Activated CD4-positive, CD25-positive, alpha-beta regulatory T cell treated with anti-CD3 and anti-CD28 coated beads, Interleukin-2, amount 50 U/mL, for 16 hours (primary cell): Measurements from ENCODE around the gene MARCHF11.

Experiments used
- DNase-seq: peaks from one replicate; pipeline ENCODE4 v3.0.0-alpha.2; 2020; ENCODE audit warnings: low read depth, low spot score

Gene MARCHF11

DNA sequence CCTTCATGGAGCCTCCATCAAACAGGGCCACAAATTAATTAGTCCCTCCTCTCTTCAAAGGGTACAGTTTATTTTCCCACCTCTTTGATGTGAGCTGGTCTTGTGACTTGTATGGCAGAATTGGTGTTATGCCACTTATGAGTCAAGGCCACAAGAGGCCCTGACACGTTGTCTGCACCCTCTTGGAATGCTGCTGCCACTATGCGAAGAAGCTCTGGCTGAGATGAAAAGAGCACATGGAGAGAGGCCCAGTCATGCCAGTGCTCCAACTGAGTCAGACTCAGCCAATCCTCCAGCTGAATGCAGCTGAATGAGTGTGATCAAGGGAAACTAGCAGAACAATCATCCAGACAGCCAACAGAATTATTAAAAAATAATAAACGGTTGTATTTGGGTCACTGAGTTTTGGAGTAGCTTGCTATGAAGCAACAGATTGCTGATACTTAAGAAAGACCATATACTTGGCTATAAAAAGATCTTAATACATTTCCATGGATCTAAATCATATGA is 128.3 kb downstream of the MARCHF11 start:
- no peak for DNase-seq

DNA sequence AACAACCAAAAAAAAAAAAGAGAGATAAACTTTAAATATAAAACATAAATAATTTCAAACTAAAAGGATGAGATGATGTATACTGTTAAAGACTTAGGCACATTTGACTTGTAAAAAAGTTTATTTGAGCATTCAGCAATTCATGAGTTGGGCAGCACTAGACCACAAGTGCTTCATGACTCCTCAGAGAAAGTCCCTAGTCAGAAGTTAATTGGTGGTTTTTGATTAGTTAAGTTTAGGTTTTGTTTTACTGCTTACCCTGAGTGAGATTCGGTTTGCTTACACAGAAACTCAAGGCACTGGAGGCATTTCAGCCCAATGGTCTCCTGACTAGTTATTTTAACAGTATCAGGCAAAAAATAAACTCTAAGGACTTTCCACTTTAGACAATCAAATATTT is 129.2 kb downstream of the MARCHF11 start:
- DNase-seq = no peak

DNA sequence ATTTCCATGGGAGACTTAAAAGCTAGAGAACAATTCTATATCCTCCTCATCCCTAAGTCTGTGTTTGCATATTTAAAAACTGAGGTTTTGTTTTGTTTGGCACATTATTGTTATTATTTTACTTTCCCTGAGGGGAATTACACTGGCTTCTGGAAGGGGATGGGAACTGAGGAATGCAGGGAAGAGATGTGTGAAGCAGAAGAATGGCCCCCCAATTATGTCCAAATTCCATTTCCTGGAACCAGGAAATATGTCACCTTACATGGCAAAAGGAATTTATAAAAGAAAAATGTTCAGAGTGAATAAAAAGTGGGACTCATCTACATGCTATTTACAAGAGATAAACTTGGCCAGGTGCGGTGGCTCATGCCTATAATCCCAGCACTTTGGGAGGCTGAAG is 129.8 kb downstream of the MARCHF11 start:
- DNase-seq = no peak

DNA sequence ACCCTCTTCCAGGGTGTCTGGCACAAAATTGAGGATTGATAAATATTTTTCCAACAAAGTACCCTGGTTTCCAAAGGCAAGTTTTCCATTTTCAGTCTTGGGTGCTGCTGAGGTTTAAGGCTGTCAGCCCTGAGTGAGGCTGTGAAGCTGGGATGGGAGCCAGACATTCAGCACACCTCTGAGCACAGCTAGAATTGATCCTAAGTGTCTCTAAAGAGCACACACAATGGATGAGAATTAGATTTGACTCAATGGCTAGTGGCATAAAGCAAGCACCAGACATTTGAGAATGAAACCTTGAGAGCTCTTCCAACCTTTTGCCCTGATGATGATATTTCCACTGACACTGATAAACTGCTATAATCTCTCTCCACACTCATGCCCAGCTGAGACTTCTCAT is 131.5 kb downstream of the MARCHF11 start:
- no peak for DNase-seq

DNA sequence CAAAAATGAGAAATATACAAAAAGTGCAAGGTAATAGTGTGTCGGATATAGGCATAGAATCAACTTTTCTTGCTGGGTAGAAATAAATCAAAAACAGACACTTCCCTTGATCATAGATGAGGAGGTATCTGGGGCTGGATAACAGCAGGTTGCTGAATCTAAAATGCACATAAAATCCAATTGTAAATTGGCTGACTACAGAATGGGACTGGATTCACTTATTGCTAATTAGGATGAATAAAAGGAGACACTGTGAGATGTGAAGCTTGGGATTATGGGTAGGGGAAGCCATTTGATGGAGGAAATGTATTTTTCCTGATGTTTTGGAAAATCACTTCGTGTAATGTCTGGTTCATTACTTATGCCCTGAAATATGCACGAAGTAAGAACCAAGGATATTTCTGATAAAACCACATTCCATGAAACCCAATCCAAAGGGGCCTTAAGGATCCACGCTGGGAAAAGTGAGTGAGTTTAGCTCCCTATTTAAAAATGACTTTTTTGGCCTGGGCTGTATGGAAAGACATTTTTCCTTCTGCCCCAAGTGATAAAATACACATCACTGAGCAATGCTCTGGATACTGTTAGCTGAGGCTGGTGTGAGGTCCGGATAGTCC is 136.1 kb downstream of the MARCHF11 start:
- no peak for DNase-seq

DNA sequence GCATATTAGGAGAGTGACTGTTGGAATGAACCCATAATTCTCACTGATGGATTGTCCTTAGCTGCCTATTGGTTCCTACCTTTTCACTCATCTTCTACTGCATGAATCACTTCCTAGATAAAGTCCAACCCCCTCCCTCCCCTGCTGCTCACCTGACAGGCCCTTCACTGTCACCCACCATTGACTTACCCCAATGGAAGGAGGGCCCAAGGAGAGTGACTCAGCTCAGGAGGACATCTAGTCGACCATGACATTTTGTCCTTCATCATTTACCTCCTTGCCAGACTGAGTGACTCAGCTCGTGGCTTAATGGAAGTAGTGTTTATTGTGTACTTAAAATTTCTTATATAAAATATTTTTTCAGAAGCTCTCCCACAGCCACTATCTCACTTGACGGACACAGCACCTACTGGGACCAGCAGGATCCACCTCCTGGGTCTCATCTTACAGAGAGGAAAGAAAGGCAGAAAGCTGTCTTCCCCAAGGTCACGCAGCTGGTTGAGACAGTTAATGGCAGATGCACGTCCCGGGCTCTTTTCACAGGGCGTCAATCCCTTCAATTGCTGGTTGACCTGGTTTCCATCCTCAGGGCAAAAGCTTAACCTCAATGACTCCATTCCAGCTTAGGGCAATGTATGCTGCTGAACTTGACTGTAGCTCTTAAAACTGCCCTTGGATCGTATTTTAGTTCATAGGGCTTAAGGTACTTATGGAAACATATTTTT is 142.3 kb downstream of the MARCHF11 start:
- DNase-seq = no peak

DNA sequence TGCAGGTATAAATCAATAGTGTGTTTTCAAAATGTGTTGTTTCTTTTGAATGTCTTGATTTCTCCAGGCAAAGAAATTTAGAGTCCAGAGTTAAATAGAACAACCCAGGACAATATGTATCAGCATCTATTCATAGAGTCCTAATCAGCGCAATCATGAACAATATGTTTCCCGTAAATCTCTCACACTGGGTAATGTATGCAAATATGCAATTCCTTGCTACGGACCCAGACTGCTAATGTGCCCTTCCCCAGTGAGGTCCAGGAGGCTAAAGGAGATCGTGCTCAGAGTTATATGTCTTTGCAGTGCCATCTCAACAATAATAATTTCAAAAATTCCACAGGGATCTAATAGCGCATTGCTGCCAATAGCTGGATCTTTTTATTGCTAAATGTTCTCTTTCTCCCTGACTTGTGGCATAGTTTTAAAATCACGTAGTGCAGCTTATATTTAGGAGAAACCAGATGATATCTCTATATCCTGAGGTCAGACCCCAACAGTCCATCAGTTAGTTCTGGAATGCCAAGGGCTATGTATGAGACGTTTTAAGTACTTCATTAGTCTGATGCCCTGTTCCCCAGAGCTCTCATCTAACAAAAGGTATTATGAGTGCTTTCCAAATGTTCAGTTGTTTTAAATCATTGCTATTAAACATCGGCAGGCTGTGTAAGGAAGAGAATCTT is 145.1 kb downstream of the MARCHF11 start:
- DNase-seq = no peak

DNA sequence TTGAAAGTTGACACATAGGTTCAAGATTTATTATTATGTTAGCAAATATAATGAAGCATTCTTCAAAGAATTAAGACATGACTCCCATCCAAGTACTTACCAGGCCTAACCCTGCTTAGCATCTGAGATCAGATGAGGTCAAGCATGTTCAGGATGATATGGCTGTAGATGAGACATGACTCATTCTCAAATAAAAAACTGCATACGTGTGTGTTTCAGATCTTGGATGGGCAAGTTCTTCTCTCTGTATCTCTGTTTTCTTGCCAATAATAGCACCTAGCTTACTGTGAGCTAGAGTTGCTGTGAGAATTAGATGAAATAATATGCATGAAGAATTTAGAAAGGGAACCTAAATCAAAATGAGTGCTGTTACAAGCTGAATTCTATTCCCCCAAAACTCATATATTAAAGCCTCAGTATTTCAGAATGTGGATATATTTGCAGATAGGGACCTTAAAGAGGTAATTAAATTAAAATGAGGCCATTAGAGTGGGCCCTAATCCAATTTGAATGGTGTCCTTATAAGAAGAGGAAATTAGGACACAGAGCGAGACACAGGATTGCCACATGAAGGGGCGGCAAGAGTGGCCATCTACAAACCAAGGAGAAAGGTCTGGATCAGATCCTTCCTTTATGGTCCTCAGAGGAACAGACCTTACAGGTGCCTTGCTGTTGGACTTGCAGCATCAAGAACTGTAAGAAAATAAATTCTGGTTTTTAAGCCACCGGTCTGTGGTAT is 146.2 kb downstream of the MARCHF11 start:
- DNase-seq = no peak

DNA sequence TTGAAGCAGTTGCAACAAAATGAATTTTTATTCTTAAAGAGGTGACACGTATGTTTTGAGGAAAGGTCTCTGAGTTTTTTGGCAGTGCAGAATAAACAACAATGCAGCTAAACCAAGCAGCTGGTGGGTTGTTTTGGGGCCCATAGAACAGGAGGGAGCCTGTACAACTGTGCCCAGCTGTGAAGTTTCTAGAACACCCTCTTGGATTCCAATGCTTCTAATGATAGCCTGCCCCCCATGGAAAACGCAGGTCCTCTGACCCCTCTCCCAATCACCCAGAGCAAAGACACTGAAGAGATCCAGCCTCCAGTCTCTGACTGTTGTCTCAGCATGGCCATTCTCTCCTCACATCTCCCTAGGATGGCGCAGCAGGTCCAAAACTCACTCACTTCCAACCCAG is 150.9 kb downstream of the MARCHF11 start:
- DNase-seq = no peak

DNA sequence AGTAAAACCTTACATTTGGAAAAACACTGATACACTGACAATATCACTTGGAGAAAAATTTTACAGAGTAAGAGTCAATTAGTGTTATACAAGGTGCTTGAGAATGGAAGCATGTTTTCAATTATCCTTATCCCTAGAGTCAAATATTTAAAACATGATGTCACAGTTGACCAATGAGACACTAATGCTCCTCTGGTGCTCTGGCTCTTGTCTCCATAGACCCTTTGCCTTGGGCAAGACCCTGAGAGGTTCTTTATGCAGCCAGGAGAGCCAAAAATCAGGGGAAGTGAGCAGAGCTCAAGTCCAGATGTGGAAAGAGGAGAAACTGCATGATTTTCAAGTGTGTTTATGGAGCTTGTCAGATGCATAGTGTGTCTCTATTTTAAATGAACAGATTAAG is 153.9 kb downstream of the MARCHF11 start:
- DNase-seq = no peak

DNA sequence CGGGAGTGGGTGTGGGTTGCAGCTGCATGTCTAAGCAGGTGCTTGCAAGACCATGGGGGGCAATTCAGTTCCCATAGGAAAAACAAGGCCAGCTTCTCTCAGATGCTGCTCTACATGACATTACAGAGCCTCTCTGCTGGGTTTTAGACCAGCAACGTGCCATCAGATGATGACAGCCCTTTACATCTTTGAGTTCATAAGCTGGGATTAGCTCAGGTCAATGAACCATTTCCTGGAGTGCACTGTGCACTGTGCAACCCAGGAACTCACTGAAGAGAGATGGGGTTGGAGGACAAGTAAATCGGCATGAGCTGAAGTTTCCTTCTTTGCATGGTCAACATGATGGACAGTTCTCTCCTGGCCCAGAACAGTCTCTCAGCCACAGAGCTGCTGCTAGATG is 160.6 kb downstream of the MARCHF11 start:
- DNase-seq = no peak

DNA sequence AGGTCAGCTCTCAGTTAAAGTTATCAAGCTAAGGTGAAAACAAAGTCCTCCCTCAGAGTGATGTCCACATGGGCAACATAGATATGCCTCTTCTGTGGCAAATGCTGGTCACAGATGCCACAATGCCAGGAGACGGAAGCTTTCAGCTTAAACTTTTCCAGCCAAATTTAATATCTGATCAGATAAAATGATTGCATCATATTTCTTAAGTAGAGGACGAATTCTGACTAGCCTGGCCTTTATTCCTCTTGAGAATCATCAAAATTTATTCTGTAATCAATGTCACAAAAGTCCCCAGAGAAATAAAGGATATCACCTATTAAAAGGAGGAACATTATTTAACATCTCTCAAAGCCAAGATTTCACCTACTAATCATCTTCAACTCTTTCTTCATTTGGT is 161.9 kb downstream of the MARCHF11 start:
- DNase-seq = no peak
